TTC549 (cell line): ENCODE measurements around the gene HECW1.

Experiments
- FAIRE-seq: peaks from 2 replicates; lab custom pipeline; 2012; peaks lifted over from hg19 to GRCh38; lab: Jason Lieb, UNC

The HECW1 gene

DNA sequence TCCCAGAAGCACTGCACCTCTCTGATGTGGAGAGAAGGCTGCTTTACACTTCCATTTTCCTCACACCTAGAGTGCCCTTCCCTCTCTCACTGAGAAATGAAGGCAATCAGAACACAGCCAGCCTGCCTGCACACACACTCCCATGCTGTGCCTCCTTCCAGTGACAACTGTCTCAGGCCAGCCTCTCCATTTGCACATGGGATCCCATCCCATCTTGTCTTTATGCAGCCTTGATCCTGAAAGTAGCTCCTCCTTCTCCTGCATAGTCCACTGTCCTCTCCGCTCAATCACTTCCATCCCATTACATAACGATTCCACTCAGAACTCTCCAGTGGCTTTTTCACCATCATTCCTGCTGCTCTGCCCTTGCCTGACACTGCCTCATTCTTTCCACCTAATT is 266.8 kb downstream of the HECW1 start:
- no peak for FAIRE-seq

- FAIRE-seq: no peak
Measured at GRCh38 chr7:43384616-43385308, 272.3 kb downstream of the HECW1 start.

DNA sequence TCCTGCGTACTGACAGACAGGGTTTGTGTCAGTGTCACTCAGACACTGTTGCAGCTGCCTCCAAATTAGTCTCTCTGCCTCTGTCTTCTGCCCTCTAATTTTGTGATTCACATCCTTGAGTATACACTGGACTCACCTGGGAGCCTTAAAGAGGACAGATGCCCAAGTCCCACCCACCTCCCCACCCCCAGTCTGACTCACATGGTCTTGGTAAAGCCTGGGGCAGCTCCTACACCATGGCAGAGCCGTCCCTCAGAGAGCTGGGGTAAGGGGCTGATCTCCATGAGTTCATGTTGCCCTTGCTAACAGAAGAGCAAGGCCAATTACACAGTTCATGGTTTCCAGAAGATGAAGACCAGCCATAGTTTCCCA is 272.8 kb downstream of the HECW1 start:
- no peak for FAIRE-seq

GRCh38 chr7:43385856-43386255 is 273.4 kb downstream of the HECW1 start:
- FAIRE-seq: no peak

- no peak for FAIRE-seq
Measured at GRCh38 chr7:43387932-43388331, 275.5 kb downstream of the HECW1 start.

DNA sequence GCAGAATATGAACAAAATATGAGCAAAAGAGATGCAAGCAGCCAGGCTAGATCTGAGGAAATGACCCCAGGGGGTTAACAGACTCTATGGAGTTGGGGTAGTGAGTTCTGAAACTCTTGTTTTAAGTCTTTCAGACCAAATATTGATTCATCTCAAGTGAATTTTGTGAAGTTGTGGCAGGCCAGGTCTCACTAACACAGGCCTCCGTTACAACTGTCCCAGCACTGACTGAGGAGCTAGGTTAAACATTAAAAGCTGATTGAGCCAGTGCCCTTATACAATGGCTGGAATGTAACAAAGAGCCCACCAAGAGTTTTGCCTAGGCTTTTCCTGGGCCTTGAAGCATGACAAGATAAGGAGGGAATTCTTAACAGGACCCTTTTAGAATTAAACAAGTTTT is 278.1 kb downstream of the HECW1 start:
- no peak for FAIRE-seq

DNA sequence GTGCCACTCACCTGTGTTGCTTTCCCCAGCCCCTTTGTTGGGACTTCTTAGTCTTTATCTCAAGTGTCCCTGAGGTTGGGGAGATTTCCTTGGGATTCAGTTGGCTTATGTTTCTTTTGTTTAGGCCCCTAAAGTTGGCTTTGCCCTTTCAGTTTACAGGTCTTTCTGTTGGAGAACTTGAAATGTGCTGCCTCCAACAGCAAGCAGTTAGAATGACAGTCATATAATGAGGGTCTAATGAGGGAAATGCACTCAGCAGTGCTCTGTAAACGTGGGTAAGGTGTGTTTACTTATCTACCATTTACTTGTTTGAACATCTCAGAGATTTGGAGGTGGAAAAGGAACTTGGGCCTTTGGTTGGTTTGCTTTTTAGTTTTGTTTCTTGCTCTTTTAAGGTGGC is 279.1 kb downstream of the HECW1 start:
- no peak for FAIRE-seq

DNA sequence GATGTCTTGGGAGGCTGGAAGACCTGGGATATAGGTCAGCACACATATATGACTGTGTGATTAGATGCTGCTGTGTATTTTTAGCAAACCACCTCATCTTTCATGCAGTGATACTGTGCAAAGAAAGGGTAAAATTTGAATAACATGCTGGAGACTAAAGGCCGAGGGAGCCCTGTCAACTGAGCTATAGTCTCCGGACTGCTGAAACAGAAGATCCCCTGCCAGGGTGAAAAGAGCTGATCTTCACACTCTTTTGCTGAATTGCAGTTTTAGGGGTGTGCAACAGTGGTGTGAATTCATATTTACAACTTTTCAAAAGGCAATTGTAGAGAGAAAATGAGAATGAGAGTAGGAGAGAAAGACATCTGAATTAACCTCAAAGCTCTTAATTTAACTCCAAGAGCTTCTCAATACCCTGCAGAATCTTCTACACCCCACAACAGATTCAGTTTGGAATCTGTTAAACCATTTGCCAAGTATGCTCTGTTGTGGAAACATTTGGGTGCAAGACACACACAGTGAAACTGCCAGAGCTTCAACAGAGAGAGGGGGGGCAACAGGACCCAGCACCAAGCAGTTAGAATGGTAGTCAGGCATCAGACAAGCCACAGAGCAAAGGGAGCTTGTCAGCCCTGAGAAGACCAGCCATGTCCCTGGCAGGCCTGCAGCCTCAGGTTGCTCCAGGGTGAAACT is 280.3 kb downstream of the HECW1 start:
- FAIRE-seq: no peak

- FAIRE-seq: no peak
Measured at GRCh38 chr7:43394441-43395130, 282.1 kb downstream of the HECW1 start.

GRCh38 chr7:43395351-43395750 is 282.9 kb downstream of the HECW1 start:
- no peak for FAIRE-seq

DNA sequence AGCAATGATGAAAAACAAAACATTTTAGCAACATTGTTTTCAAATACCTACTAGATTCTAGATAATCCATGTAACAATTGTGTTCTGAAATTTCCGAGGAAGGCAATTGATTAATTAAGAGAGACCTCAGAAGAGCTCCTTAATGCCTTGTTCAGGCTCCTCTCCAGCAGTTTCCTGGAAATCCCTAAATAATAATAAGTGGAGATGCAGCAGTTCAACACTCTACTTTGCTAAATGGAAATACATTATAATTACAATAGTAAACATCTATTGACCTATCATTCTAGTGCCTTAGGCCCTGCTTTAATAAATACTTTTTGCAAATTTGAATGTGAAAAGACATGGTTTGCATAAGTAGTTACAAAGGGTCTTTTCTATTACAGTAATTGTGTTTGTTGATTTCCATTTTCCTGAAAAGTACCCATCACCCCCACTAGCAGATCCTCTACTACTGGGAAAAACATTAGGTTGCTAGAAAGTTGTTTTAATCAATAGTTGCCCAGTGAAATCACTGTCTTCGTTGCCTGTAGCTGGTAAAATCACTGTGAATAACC is 283.8 kb downstream of the HECW1 start:
- no peak for FAIRE-seq

- no peak for FAIRE-seq
Measured at GRCh38 chr7:43398831-43399230, 286.4 kb downstream of the HECW1 start.

DNA sequence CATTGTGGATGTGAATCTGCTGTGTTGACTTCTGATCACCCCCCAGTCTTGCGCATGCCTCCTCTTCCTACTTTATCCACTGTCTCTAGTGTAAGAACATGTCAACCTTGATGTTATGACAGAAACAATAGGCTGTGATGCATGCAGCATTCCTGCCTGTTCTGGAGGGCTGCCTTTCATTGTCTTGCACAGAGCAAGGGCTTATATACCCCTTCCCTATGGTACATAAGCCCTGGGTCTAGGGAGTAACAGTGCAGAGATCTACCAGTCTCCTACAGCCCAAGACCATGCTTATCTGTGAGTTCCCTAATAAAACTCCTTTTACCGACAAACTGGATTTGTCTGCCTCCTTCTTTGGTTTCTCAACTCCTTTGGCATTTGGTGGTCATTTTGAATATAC is 293.5 kb downstream of the HECW1 start:
- no peak for FAIRE-seq

DNA sequence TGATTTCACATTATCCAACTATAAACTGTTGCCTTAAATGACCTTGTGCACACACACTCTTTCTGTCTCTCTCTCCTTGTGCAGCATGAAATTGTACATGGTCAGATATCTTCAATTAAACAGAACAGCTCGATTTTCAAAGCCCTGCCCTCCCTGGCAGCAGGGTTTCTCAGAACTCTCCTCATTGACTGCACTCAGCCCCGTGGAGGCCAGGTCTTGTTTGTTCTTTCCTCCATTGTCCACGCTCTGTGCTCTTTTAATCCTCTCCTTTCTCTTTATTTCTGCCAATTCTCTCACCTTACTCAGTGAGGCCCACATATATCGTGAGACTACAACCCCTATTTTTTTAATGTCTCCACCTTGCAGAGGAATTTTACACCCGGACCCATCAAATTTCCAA is 294.5 kb downstream of the HECW1 start:
- no peak for FAIRE-seq

DNA sequence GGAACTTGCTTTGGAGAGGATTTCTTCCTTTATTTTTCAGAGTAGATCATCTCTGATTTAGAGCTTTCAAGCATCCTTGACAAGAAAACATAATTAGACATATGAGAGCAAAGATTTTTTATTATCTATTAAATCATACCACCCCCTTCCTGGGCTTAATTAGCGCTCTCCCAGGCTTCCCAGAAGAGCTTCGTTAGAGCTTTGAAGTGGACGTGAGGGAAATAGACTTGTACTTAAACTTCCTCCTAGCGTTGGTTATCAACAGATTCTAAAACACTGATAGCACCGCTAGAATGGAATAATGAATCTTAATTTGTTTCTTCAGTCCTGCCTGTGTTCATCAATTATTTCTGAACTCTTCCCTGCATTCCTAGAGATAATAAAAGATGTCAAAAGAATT is 296.5 kb downstream of the HECW1 start:
- no peak for FAIRE-seq

DNA sequence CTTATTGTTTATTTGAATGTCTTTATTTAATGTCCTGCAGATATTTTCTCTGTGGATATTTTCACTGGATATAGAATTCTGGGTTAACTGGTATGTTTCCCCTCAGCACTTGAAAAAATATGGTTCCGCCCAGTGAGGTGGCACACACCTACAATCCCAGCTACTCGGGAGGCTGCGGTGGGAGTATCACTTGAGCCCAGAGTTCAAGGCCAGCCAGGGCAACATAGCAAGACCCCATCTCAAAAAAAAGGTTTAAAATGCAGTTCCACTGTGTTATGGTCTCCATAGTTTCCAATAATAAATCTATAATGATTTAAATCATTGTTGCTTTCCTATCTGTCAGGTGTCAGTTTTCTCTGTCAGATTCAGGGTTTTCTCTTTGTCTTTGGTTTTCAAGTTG is 305.0 kb downstream of the HECW1 start:
- FAIRE-seq: no peak

GRCh38 chr7:43430411-43430810 is 318.0 kb downstream of the HECW1 start:
- no peak for FAIRE-seq

DNA sequence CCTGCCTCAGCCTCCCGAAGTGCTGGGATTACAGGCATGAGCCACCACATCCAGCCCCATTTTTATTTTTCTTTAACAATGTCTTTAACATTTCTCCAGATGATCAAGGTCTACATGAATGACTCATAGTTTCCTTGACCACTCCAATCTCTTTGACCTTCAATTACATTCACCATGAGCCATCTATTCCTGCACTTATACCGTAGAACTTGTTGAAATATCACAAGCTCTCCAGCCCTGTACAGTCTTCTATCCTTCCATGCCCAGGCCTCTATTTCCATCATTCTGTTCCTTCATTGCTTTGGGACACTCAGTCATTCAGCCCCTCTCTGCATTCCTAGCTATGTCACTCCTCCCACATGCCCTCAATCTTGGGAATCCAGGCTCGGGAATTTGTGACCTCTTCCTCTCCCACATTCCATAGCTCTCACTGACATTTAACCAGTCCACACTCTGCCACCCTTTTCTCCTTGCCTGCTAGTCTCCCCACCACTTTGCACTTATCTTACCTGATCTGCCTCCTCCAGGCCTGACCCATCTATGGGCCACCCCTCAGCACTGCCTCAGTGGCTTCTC is 318.7 kb downstream of the HECW1 start:
- FAIRE-seq: no peak

- FAIRE-seq: no peak
Measured at GRCh38 chr7:43433639-43434038, 321.2 kb downstream of the HECW1 start.

GRCh38 chr7:43437001-43437400 is 324.6 kb downstream of the HECW1 start:
- no peak for FAIRE-seq

GRCh38 chr7:43438897-43439479 is 326.5 kb downstream of the HECW1 start:
- no peak for FAIRE-seq

GRCh38 chr7:43439631-43440401 is 327.4 kb downstream of the HECW1 start:
- FAIRE-seq: no peak
